Left renal cortex interstitium (tissue), 4 donors: Measurements from ENCODE around the gene PCDH9. TPM values are rescaled to one million over a fixed set of nuclear protein-coding genes. Genes with fewer than 3 reads are reported as not detected.
A peak's percentile ranks its signal among the peaks of the same experiment; 100 is the strongest.

Source experiments
- DNase-seq, 4 donors: peaks; one replicate each; pipeline ENCODE4 v3.0.0-alpha.2; 2013; ENCODE audit warnings: low read depth in 4 of 4, low spot score in 2 of 4, missing footprints in 1 of 4
- polyA plus RNA-seq, 4 donors: library from polyadenylated mRNA; unstranded; fragments of 120-200 nt; gene quantifications; one replicate each; pipeline ENCODE4 v1.2.1, GENCODE V29; 2013; ENCODE audit not compliant: insufficient read length in 4 of 4

The PCDH9 gene
- polyA plus RNA-seq, 4 donors: 12.9 to 16.1 (median 13.7) TPM

- DNase-seq: peak; percentile 44 to 78 (median 76)
These were observed 181.9 kb downstream of the PCDH9 start for GRCh38 chr13:67048084-67048820.

- DNase-seq: no peak
These were observed 184.8 kb downstream of the PCDH9 start for GRCh38 chr13:67045357-67045756.

GRCh38 chr13:67043901-67044300, 186.2 kb downstream of the PCDH9 start:
- DNase-seq: no peak

- DNase-seq: no peak
These were observed 187.6 kb downstream of the PCDH9 start for GRCh38 chr13:67042556-67042955.

GRCh38 chr13:67036699-67037457, 193.3 kb downstream of the PCDH9 start:
- DNase-seq: no peak

GRCh38 chr13:67033170-67033569, 197.0 kb downstream of the PCDH9 start:
- no peak for DNase-seq

- DNase-seq: no peak
These were observed 206.8 kb downstream of the PCDH9 start for GRCh38 chr13:67023130-67023876.

- no peak for DNase-seq
These were observed 211.4 kb downstream of the PCDH9 start for GRCh38 chr13:67018775-67019174.

- DNase-seq: no peak
These were observed 212.9 kb downstream of the PCDH9 start for GRCh38 chr13:67017276-67017675.

- DNase-seq: no peak
These were observed 214.0 kb downstream of the PCDH9 start for GRCh38 chr13:67015976-67016600.

- no peak for DNase-seq
These were observed 215.7 kb downstream of the PCDH9 start for GRCh38 chr13:67014399-67014798.

GRCh38 chr13:67013709-67014108, 216.4 kb downstream of the PCDH9 start:
- no peak for DNase-seq

- DNase-seq: no peak
These were observed 222.0 kb downstream of the PCDH9 start for GRCh38 chr13:67008075-67008668.

- DNase-seq: no peak
These were observed 225.6 kb downstream of the PCDH9 start for GRCh38 chr13:67004511-67004910.

GRCh38 chr13:67003743-67004142, 226.4 kb downstream of the PCDH9 start:
- no peak for DNase-seq

- DNase-seq: no peak
These were observed 228.8 kb downstream of the PCDH9 start for GRCh38 chr13:67001363-67001762.

- DNase-seq: no peak
These were observed 233.6 kb downstream of the PCDH9 start for GRCh38 chr13:66996503-66996902.

GRCh38 chr13:66995203-66995611, 234.9 kb downstream of the PCDH9 start:
- no peak for DNase-seq

- no peak for DNase-seq
These were observed 235.5 kb downstream of the PCDH9 start for GRCh38 chr13:66994517-66995202.

- peak in 3 of 4 donors; percentile 32 to 55 (median 54) for DNase-seq
These were observed 236.0 kb downstream of the PCDH9 start for GRCh38 chr13:66994097-66994496.
